A549 treated with GW870086 at 1 μM for 4 hours (cell line): ENCODE results near the gene TRIM62. TPM values are rescaled to one million over a fixed set of nuclear protein-coding genes. Genes with fewer than 3 reads are reported as not detected.

Experiments
- total RNA-seq: library from RNA; stranded (reverse); fragments of 200-300 nt; extraction: Qiagen RNA extraction; gene quantifications from 5 replicates; pipeline ENCODE4 v1.2.3, GENCODE V29; 2022; ENCODE audit warnings: low read depth

TRIM62 gene
- total RNA-seq: 1.9 to 2.5 TPM (median 2.3 TPM) in 5 replicates

GRCh38 chr1:33181921-33182341, at the start of gene TRIM62:
Gene TRIM62, minus strand, starts transcription at chr1:33182043. Its CDS starts 611 bp downstream, at chr1:33181432.

Other genes starting within 250 kb of the TRIM62 start
- 20.2 to 23.7 TPM (median 22.1 TPM) in 5 replicates for gene RNF19B, start 217.2 kb downstream of the TRIM62 start, total RNA-seq
- gene AK2, start 145.2 kb downstream of the TRIM62 start, total RNA-seq: 142 to 159 TPM (median 153 TPM) in 5 replicates
- gene AZIN2, start 100.9 kb downstream of the TRIM62 start, total RNA-seq: 0.62 to 1.1 TPM (median 1.0 TPM) in 5 replicates
- 7.9 to 12.4 TPM (median 10.8 TPM) in 5 replicates for gene ZNF362, start 74.4 kb upstream of the TRIM62 start, total RNA-seq
- gene A3GALT2, start 139.1 kb upstream of the TRIM62 start, total RNA-seq: not detected in 5 replicates
- 107 to 127 TPM (median 122 TPM) in 5 replicates for gene PHC2, start 249.1 kb upstream of the TRIM62 start, total RNA-seq